Measurements from ENCODE around the gene CASP14. TPM values are rescaled to one million over a fixed set of nuclear protein-coding genes. Genes with fewer than 3 reads are reported as not detected.

The CASP14 gene
- total and polyA plus RNA-seq, 9 of the 15 experiments (the other 6 are each of a cell fraction or from before 2014, with no cell fraction given), result not detected

DNA sequence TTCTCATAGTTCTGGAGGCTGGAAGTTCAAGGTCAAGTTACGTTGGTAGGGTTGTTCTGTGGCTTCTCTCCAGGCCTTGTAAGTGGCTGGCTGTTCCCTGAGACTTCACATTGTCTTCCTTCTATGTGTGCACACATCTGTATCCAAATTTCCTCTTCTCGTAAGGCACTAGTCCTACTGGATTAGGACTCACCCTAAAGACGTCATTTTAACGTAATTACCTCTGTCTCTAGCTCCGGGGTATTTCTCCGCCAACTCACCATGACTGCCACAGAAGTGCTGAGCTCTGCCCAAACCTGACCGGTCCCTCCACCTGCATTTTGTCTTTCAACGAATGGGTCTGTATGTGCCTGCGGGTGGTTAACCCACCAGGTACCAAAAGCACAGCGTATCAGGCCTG, 49.2 kb downstream of the CASP14 start:
- intact Hi-C loops (cut with micrococcal nuclease), result no loop called here
- ChIA-PET CTCF (ENCODE audit: low intra/inter-chr PET ratio) (no interaction called here), POLR2A (interaction anchor here (0.8 to 0.9 kb wide), 2 partner anchors 15 to 27 kb away, joined by 3 to 4 read pairs; a partner anchor contains a TSS)
- Histone ChIP-seq H4K20me1 (replicated peaks; ENCODE audit: control insufficient read depth, insufficient read depth, low read length) (no peaks in the 10 kb centered on the region), H2AFZ (ENCODE audit: low read depth, low read length) (no peak overlapping the region), H3K9ac (ENCODE audit: insufficient read depth in 1 of 2, low read depth in 2 of 2, low read length in 2 of 2) (no peak overlapping the region), H3K79me2 (ENCODE audit: control insufficient read depth, insufficient read depth, low read length) (no peaks in the 10 kb centered on the region), H3K4me2 (ENCODE audit: insufficient read depth, low read length) (no peak overlapping the region), H3K27me3 (ENCODE audit: control insufficient read depth in 2 of 2, insufficient read depth in 2 of 2, low read length in 2 of 2) (peaks cover 0 to 16% of the 10 kb centered on the region in 2 experiments; a peak in 2 of 5 replicates), H3K27ac (ENCODE audit: extremely low read depth, low read depth, low read length) (no peak overlapping the region), H3K9me1 (ENCODE audit: control insufficient read depth, insufficient read depth, low read length) (no peaks in the 10 kb centered on the region), H3K4me3 (no peak overlapping the region), H3K4me1 (replicated peaks in 1 of 2; ENCODE audit: control insufficient read depth in 2 of 2, insufficient read depth in 2 of 2, low read length in 2 of 2) (no peaks in the 10 kb centered on the region), H3K9me3 (replicated peaks; ENCODE audit: control insufficient read depth, insufficient read depth, low read depth, low read length) (no peaks in the 10 kb centered on the region; the same call in none of the 2 replicates), H3K36me3 (ENCODE audit: control insufficient read depth, insufficient read depth, low read length) (no peaks in the 10 kb centered on the region)
- no peak for DNase-seq (ENCODE audit: extremely low read depth in 1 of 4, low spot score in 3 of 4)
- 4% methylated on average over 10 of the region's 10 CpGs for WGBS (ENCODE audit: insufficient coverage, low coverage, missing lambda C conversion rate)
- in situ Hi-C loops (cut with MboI), result loop anchor here (10.0 kb wide), 1 partner anchor 456 kb away; no protein-coding TSS in a partner anchor
- no peak for ATAC-seq
- BruUV-seq (replicated peaks), result no TSS peak
- no peak for FAIRE-seq
- TF ChIP-seq FOS (IDR thresholded peaks at IDR 0.05; ENCODE audit: extremely low read depth, insufficient read length), result no peak
- no peak for TF ChIP-seq ATF4 (CRISPR knock-in tag; IDR thresholded peaks at IDR 0.05)
- no peak for TF ChIP-seq TFAP4 (CRISPR knock-in tag; IDR thresholded peaks at IDR 0.05; ENCODE audit: borderline replicate concordance)
- no peak for TF ChIP-seq FOXK1 (CRISPR knock-in tag; IDR thresholded peaks at IDR 0.05; ENCODE audit: borderline replicate concordance)
- TF ChIP-seq, protein P1, sequence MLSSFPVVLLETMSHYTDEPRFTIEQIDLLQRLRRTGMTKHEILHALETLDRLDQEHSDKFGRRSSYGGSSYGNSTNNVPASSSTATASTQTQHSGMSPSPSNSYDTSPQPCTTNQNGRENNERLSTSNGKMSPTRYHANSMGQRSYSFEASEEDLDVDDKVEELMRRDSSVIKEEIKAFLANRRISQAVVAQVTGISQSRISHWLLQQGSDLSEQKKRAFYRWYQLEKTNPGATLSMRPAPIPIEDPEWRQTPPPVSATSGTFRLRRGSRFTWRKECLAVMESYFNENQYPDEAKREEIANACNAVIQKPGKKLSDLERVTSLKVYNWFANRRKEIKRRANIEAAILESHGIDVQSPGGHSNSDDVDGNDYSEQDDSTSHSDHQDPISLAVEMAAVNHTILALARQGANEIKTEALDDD (IDR thresholded peaks at IDR 0.05), result no peak
- no peak for TF ChIP-seq MAFF (IDR thresholded peaks at IDR 0.05; ENCODE audit: low read length)
- TF ChIP-seq PKNOX1 (IDR thresholded peaks at IDR 0.05), result no peak
- no peak for TF ChIP-seq NKRF (IDR thresholded peaks at IDR 0.05; ENCODE audit: borderline replicate concordance)
- TF ChIP-seq MYNN (IDR thresholded peaks at IDR 0.05), result no peak
- TF ChIP-seq MYNN (CRISPR knock-in tag; IDR thresholded peaks at IDR 0.05), result no peak
- TF ChIP-seq, protein P2, sequence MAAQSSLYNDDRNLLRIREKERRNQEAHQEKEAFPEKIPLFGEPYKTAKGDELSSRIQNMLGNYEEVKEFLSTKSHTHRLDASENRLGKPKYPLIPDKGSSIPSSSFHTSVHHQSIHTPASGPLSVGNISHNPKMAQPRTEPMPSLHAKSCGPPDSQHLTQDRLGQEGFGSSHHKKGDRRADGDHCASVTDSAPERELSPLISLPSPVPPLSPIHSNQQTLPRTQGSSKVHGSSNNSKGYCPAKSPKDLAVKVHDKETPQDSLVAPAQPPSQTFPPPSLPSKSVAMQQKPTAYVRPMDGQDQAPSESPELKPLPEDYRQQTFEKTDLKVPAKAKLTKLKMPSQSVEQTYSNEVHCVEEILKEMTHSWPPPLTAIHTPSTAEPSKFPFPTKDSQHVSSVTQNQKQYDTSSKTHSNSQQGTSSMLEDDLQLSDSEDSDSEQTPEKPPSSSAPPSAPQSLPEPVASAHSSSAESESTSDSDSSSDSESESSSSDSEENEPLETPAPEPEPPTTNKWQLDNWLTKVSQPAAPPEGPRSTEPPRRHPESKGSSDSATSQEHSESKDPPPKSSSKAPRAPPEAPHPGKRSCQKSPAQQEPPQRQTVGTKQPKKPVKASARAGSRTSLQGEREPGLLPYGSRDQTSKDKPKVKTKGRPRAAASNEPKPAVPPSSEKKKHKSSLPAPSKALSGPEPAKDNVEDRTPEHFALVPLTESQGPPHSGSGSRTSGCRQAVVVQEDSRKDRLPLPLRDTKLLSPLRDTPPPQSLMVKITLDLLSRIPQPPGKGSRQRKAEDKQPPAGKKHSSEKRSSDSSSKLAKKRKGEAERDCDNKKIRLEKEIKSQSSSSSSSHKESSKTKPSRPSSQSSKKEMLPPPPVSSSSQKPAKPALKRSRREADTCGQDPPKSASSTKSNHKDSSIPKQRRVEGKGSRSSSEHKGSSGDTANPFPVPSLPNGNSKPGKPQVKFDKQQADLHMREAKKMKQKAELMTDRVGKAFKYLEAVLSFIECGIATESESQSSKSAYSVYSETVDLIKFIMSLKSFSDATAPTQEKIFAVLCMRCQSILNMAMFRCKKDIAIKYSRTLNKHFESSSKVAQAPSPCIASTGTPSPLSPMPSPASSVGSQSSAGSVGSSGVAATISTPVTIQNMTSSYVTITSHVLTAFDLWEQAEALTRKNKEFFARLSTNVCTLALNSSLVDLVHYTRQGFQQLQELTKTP (IDR thresholded peaks at IDR 0.05; ENCODE audit: low read depth in 1 of 2, partially characterized antibody in 2 of 2), result no peak
- TF ChIP-seq NR2F6 (CRISPR knock-in tag; IDR thresholded peaks at IDR 0.05), result no peak

Data from K562 (cell line).